ENCODE data around the gene MTAP. TPM values are rescaled to one million over a fixed set of nuclear protein-coding genes. Genes with fewer than 3 reads are reported as not detected.

Gene MTAP
- total RNA-seq, 2 experiments from 2014 or later: 70.2 to 73.9 TPM

GRCh38 chr9:21904776-21905175 is 102.3 kb downstream of the MTAP start:
- no peaks in the 10 kb centered on the region for H3K4me1 Mint-ChIP-seq (ENCODE audit: low read depth)
- TF ChIP-seq, protein P1, sequence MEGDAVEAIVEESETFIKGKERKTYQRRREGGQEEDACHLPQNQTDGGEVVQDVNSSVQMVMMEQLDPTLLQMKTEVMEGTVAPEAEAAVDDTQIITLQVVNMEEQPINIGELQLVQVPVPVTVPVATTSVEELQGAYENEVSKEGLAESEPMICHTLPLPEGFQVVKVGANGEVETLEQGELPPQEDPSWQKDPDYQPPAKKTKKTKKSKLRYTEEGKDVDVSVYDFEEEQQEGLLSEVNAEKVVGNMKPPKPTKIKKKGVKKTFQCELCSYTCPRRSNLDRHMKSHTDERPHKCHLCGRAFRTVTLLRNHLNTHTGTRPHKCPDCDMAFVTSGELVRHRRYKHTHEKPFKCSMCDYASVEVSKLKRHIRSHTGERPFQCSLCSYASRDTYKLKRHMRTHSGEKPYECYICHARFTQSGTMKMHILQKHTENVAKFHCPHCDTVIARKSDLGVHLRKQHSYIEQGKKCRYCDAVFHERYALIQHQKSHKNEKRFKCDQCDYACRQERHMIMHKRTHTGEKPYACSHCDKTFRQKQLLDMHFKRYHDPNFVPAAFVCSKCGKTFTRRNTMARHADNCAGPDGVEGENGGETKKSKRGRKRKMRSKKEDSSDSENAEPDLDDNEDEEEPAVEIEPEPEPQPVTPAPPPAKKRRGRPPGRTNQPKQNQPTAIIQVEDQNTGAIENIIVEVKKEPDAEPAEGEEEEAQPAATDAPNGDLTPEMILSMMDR (IDR thresholded peaks at IDR 0.05): no peak
- H3K36me3 Mint-ChIP-seq (ENCODE audit: low read depth): peaks cover 35% of the 10 kb centered on the region
- intact Hi-C loops (cut with micrococcal nuclease): no loop called here
- ChIA-PET POLR2A (no interaction called here), CTCF (no interaction called here)
- ATAC-seq: no peak
- H3K9me3 Mint-ChIP-seq: peaks cover 61% of the 10 kb centered on the region
- H3K27me3 Mint-ChIP-seq: no peaks in the 10 kb centered on the region
- DNase-seq: no peak
- no peak overlapping the region for H3K4me3 Mint-ChIP-seq
- H3K27ac Mint-ChIP-seq: no peak overlapping the region

DNA sequence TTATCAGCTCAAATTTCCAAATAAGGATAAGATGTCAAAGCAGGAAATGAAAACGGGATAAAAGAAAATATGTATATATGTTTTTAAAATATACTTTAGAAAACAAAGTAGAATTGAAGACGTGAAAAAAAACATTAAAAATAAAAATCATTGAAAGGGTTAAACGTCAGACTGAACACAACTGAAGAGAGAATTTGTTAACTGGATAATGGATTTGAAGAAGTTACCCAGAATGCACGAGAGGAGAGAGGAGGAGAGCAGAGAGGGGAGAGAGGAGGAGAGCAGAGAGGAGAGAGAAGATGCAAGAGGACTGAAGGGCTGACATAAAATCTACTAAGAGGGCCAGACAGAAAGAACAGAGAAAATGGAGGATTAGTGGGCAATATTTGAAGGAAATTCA is 103.8 kb downstream of the MTAP start:
- H3K27ac Mint-ChIP-seq: no peak overlapping the region
- CTCF ChIA-PET: no interaction called here

DNA sequence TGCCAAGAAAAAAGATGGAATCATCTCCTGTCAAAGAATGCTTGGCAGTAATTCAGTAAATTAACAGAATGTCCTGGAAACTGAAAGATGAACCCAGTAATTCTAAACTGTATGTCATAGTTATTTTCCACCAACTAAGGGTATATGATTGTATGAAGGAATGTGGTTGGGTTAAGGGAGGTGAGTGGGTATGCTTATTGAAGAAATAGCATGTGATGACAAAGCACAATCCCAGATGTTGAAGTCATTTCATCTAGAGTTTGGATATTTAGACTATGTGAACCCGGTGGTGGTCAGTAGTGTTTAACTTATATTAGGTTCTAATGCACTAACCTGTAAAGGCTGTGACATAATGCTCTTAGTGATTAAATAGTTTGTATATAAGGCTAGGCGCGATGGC is 104.4 kb downstream of the MTAP start:
- peaks cover 52% of the 10 kb centered on the region for H3K9me3 Mint-ChIP-seq
- DNase-seq: no peak
- ChIA-PET CTCF (no interaction called here), POLR2A (no interaction called here)
- no peak for ATAC-seq
- no peaks in the 10 kb centered on the region for H3K27me3 Mint-ChIP-seq
- no peak overlapping the region for H3K27ac Mint-ChIP-seq
- H3K36me3 Mint-ChIP-seq (ENCODE audit: low read depth): peaks cover 42% of the 10 kb centered on the region
- no peaks in the 10 kb centered on the region for H3K4me1 Mint-ChIP-seq (ENCODE audit: low read depth)
- TF ChIP-seq, protein P1 (IDR thresholded peaks at IDR 0.05): no peak
- intact Hi-C loops (cut with micrococcal nuclease): no loop called here
- H3K4me3 Mint-ChIP-seq: no peak overlapping the region

More for the DNA sequence above, 103.8 kb downstream of the MTAP start:
- TF ChIP-seq, protein P1 (IDR thresholded peaks at IDR 0.05): no peak
- Mint-ChIP-seq H3K4me1 (ENCODE audit: low read depth) (no peaks in the 10 kb centered on the region), H3K27me3 (no peaks in the 10 kb centered on the region), H3K36me3 (ENCODE audit: low read depth) (peaks cover 38% of the 10 kb centered on the region), H3K9me3 (peaks cover 51% of the 10 kb centered on the region), H3K4me3 (no peak overlapping the region)
- POLR2A ChIA-PET: no interaction called here
- DNase-seq (no peak), ATAC-seq (no peak)
- intact Hi-C loops (cut with micrococcal nuclease): no loop called here

GRCh38 chr9:21919377-21920362 is 117.2 kb downstream of the MTAP start:
- Mint-ChIP-seq H3K27ac (peak overlapping the region; percentile 75), H3K36me3 (ENCODE audit: low read depth) (peaks cover 12% of the 10 kb centered on the region), H3K4me1 (ENCODE audit: low read depth) (peaks cover 22% of the 10 kb centered on the region), H3K9me3 (peaks cover 27% of the 10 kb centered on the region), H3K4me3 (no peak overlapping the region), H3K27me3 (no peaks in the 10 kb centered on the region)
- ChIA-PET POLR2A (interaction anchor here (1.2 kb wide), 1 partner anchor 75 kb away, joined by 3 read pairs; the partner anchor contains the start of genes CDKN2A and CDKN2B-AS1), CTCF (interaction anchor here (0.8 kb wide), 1 partner anchor 106 kb away, joined by 4 read pairs; no protein-coding TSS in a partner anchor)
- TF ChIP-seq, protein P1 (IDR thresholded peaks at IDR 0.05): no peak
- ATAC-seq: peak; percentile 95
- intact Hi-C loops (cut with micrococcal nuclease): no loop called here
- peak; percentile 46 for DNase-seq

- ChIA-PET CTCF (no interaction called here), POLR2A (no interaction called here)
- DNase-seq: no peak
- intact Hi-C loops (cut with micrococcal nuclease): no loop called here
- peaks cover 20% of the 10 kb centered on the region for H3K4me1 Mint-ChIP-seq (ENCODE audit: low read depth)
- ATAC-seq: no peak
- peaks cover 5% of the 10 kb centered on the region for H3K36me3 Mint-ChIP-seq (ENCODE audit: low read depth)
- H3K9me3 Mint-ChIP-seq: peaks cover 4% of the 10 kb centered on the region
- no peaks in the 10 kb centered on the region for H3K27me3 Mint-ChIP-seq
- H3K27ac Mint-ChIP-seq: no peak overlapping the region
- TF ChIP-seq, protein P1 (IDR thresholded peaks at IDR 0.05): no peak
- H3K4me3 Mint-ChIP-seq: no peak overlapping the region
Observed at GRCh38 chr9:21923694-21924093, 121.3 kb downstream of the MTAP start.

All from activated CD8-positive, alpha-beta T cell treated with anti-CD3 and anti-CD28 coated beads for 36 hours (primary cell).